ENCODE data around the gene RBM47. TPM values are rescaled to one million over a fixed set of nuclear protein-coding genes. Genes with fewer than 3 reads are reported as not detected.

Gene RBM47
- total RNA-seq, 1 donor from 2014 or later: 0.12 TPM

GRCh38 chr4:40665842-40666241 is 36.2 kb upstream of the RBM47 start:
- no peak overlapping the region for H3K4me3 Mint-ChIP-seq (ENCODE audit: unreplicated experiment)
- H3K27ac Mint-ChIP-seq (ENCODE audit: unreplicated experiment): no peak overlapping the region
- H3K36me3 Mint-ChIP-seq (ENCODE audit: low read depth): no peaks in the 10 kb centered on the region
- H3K9me3 Mint-ChIP-seq (ENCODE audit: low read depth): no peaks in the 10 kb centered on the region
- no peak for TF ChIP-seq CTCF (IDR thresholded peaks at IDR 0.05)
- H3K27me3 Mint-ChIP-seq (ENCODE audit: low read depth): peaks cover 2% of the 10 kb centered on the region
- no peak for DNase-seq (ENCODE audit: low spot score)
- H3K4me1 Mint-ChIP-seq (ENCODE audit: low read depth): peaks cover 10% of the 10 kb centered on the region

GRCh38 chr4:40662962-40663604 is 33.4 kb upstream of the RBM47 start:
- no peak for DNase-seq (ENCODE audit: low spot score)
- peaks cover 10% of the 10 kb centered on the region for H3K4me1 Mint-ChIP-seq (ENCODE audit: low read depth)
- peaks cover 2% of the 10 kb centered on the region for H3K27me3 Mint-ChIP-seq (ENCODE audit: low read depth)

GRCh38 chr4:40661803-40662202 is 32.1 kb upstream of the RBM47 start:
- H3K27ac Mint-ChIP-seq (ENCODE audit: unreplicated experiment): no peak overlapping the region

More at GRCh38 chr4:40662962-40663604, 33.4 kb upstream of the RBM47 start:
- no peaks in the 10 kb centered on the region for H3K36me3 Mint-ChIP-seq (ENCODE audit: low read depth)
- peak overlapping the region; percentile 10 for H3K27ac Mint-ChIP-seq (ENCODE audit: unreplicated experiment)
- TF ChIP-seq CTCF (IDR thresholded peaks at IDR 0.05): no peak
- no peaks in the 10 kb centered on the region for H3K9me3 Mint-ChIP-seq (ENCODE audit: low read depth)
- no peak overlapping the region for H3K4me3 Mint-ChIP-seq (ENCODE audit: unreplicated experiment)

GRCh38 chr4:40656201-40656863 is 26.7 kb upstream of the RBM47 start:
- Mint-ChIP-seq H3K4me1 (ENCODE audit: low read depth) (no peaks in the 10 kb centered on the region), H3K27me3 (ENCODE audit: low read depth) (no peaks in the 10 kb centered on the region), H3K36me3 (ENCODE audit: low read depth) (no peaks in the 10 kb centered on the region), H3K9me3 (ENCODE audit: low read depth) (no peaks in the 10 kb centered on the region), H3K4me3 (ENCODE audit: unreplicated experiment) (no peak overlapping the region), H3K27ac (ENCODE audit: unreplicated experiment) (no peak overlapping the region)
- no peak for DNase-seq (ENCODE audit: low spot score)
- TF ChIP-seq CTCF (IDR thresholded peaks at IDR 0.05): no peak

More at GRCh38 chr4:40661803-40662202, 32.1 kb upstream of the RBM47 start:
- Mint-ChIP-seq H3K27me3 (ENCODE audit: low read depth) (no peaks in the 10 kb centered on the region), H3K36me3 (ENCODE audit: low read depth) (no peaks in the 10 kb centered on the region), H3K4me3 (ENCODE audit: unreplicated experiment) (no peak overlapping the region), H3K4me1 (ENCODE audit: low read depth) (peaks cover 10% of the 10 kb centered on the region), H3K9me3 (ENCODE audit: low read depth) (no peaks in the 10 kb centered on the region)
- DNase-seq (ENCODE audit: low spot score): no peak
- TF ChIP-seq CTCF (IDR thresholded peaks at IDR 0.05): no peak

- H3K27ac Mint-ChIP-seq (ENCODE audit: unreplicated experiment): no peak overlapping the region
- H3K27me3 Mint-ChIP-seq (ENCODE audit: low read depth): no peaks in the 10 kb centered on the region
- no peaks in the 10 kb centered on the region for H3K9me3 Mint-ChIP-seq (ENCODE audit: low read depth)
- no peak for DNase-seq (ENCODE audit: low spot score)
- H3K36me3 Mint-ChIP-seq (ENCODE audit: low read depth): no peaks in the 10 kb centered on the region
- H3K4me3 Mint-ChIP-seq (ENCODE audit: unreplicated experiment): no peak overlapping the region
- H3K4me1 Mint-ChIP-seq (ENCODE audit: low read depth): no peaks in the 10 kb centered on the region
- TF ChIP-seq CTCF (IDR thresholded peaks at IDR 0.05): no peak
Observed at GRCh38 chr4:40651280-40651679, 21.6 kb upstream of the RBM47 start.

Data from chondrocyte (in vitro differentiated cells).